Endothelial cell of umbilical vein (primary cell): ENCODE results near the gene PDPN. TPM values are rescaled to one million over a fixed set of nuclear protein-coding genes. Genes with fewer than 3 reads are reported as not detected.

Experiments
- BruUV-seq: library from RNA; stranded (reverse); fragments of 400-500 nt; replicated peaks from 2 replicates; lab custom pipeline; 2021; lab: Mats Ljungman, UMichigan
- CTCF ChIA-PET: fragments of 300-600, 350-600 bp; sonication (Branson Sonifier 250); formaldehyde crosslinking; loops from one replicate; lab custom pipeline; 2021; ENCODE audit warnings: antibody characterized with exemption, inconsistent platforms; lab: Charles Lee
- POLR2A ChIA-PET: fragments of 300-600, 350-600 bp; sonication (Branson Sonifier 250); formaldehyde crosslinking; loops from one replicate; lab custom pipeline; 2021; ENCODE audit warnings: antibody characterized with exemption, inconsistent platforms; lab: Charles Lee
- DNase-seq: peaks from one replicate; pipeline ENCODE4 v3.0.0-alpha.2; 2011; ENCODE audit warnings: low read depth, low spot score
- FAIRE-seq: peaks from 2 replicates; lab custom pipeline; 2011; peaks lifted over from hg19 to GRCh38; lab: Jason Lieb, UNC
- H2AFZ ChIP-seq: 2 replicates; pipeline ENCODE4 v1.6.0; 2012; ENCODE audit warnings: low read depth, low read length, control low read depth, inconsistent platforms
- H3K27ac ChIP-seq: 2 replicates; pipeline ENCODE4 v1.5.1; 2011; ENCODE audit warnings: low read depth, mild to moderate bottlenecking, control low read depth, low read length, moderate library complexity; ENCODE audit not compliant: insufficient read depth
- H3K27me3 ChIP-seq, 2 experiments: 2 replicates each; pipeline versions ENCODE4 v1.6.0 to v1.6.1; 2011; ENCODE audit warnings: low read length in 2 of 2, mixed read lengths in 1 of 2; ENCODE audit not compliant: control insufficient read depth in 2 of 2, insufficient read depth in 2 of 2
- H3K36me3 ChIP-seq, 2 experiments: 2 replicates in 1 of 2; 3 replicates in 1 of 2; pipeline ENCODE4 v1.5.1; 2011; ENCODE audit warnings: low read length in 2 of 2, mild to moderate bottlenecking in 1 of 2, moderate library complexity in 1 of 2; ENCODE audit not compliant: control insufficient read depth in 2 of 2, insufficient read depth in 2 of 2; ENCODE audit errors: extremely low read depth in 1 of 2
- H3K4me1 ChIP-seq: 3 replicates; pipeline ENCODE4 v1.5.1; 2011; ENCODE audit warnings: mild to moderate bottlenecking, low read length; ENCODE audit not compliant: control insufficient read depth, insufficient read depth; ENCODE audit errors: extremely low read depth
- H3K4me2 ChIP-seq: 2 replicates; pipeline ENCODE4 v1.6.1; 2011; ENCODE audit warnings: low read length, control low read depth, mixed read lengths; ENCODE audit not compliant: insufficient read depth
- H3K4me3 ChIP-seq, 3 experiments: fragments of 200-600 bp in 1 of 3; sonication (generic), shearing (Covaris generic) in 1 of 3; replicated peaks in 1 of 3; 2 replicates each; pipeline ENCODE4 v1.5.1; 2011 to 2016; ENCODE audit warnings: control low read depth in 3 of 3, low read length in 3 of 3, mild to moderate bottlenecking in 2 of 3, inconsistent platforms in 1 of 3, low read depth in 1 of 3, moderate library complexity in 1 of 3; ENCODE audit not compliant: insufficient read depth in 1 of 3
- H3K79me2 ChIP-seq: 2 replicates; pipeline ENCODE4 v1.6.0; 2012; ENCODE audit warnings: low read length, inconsistent platforms; ENCODE audit not compliant: control insufficient read depth, insufficient read depth
- H3K9ac ChIP-seq: replicated peaks from 2 replicates; pipeline ENCODE3; 2011; ENCODE audit warnings: low read length, control low read depth; ENCODE audit not compliant: insufficient read depth; ENCODE audit errors: extremely low read depth
- H3K9me1 ChIP-seq: replicated peaks from 3 replicates; pipeline ENCODE4 v1.6.0; 2011; ENCODE audit warnings: mild to moderate bottlenecking, low read length; ENCODE audit not compliant: control insufficient read depth, insufficient read depth; ENCODE audit errors: extremely low read depth
- H3K9me3 ChIP-seq: replicated peaks from 2 replicates; pipeline ENCODE4 v1.5.1; 2012; ENCODE audit warnings: low read length, inconsistent platforms; ENCODE audit not compliant: control insufficient read depth, insufficient read depth
- H4K20me1 ChIP-seq: replicated peaks from 2 replicates; pipeline ENCODE3; 2011; ENCODE audit warnings: mild to moderate bottlenecking, low read length; ENCODE audit not compliant: control insufficient read depth, insufficient read depth; ENCODE audit errors: extremely low read depth
- EZH2 ChIP-seq: IDR thresholded peaks from 2 replicates; pipeline ENCODE4 v1.6.1; 2012; ENCODE audit warnings: borderline replicate concordance, low read depth, mild to moderate bottlenecking, moderate library complexity, low read length, inconsistent platforms; ENCODE audit not compliant: severe bottlenecking
- FOS ChIP-seq: IDR thresholded peaks from 2 replicates; pipeline ENCODE4 v1.6.1; 2011; ENCODE audit warnings: mild to moderate bottlenecking, low read length, moderate library complexity, borderline replicate concordance; ENCODE audit not compliant: insufficient read depth
- GATA2 ChIP-seq: IDR thresholded peaks from 2 replicates; pipeline ENCODE4 v1.7.0; 2011; ENCODE audit warnings: low read depth, mild to moderate bottlenecking, moderate library complexity, mixed read lengths, low read length; ENCODE audit not compliant: insufficient read length, insufficient read depth
- JUN ChIP-seq: IDR thresholded peaks from 2 replicates; pipeline ENCODE4 v1.6.1; 2011; ENCODE audit warnings: borderline replicate concordance, low read depth; ENCODE audit not compliant: insufficient read length, insufficient read depth
- POLR2A ChIP-seq: IDR thresholded peaks from 2 replicates; pipeline ENCODE4 v1.6.1; 2012; ENCODE audit warnings: low read depth, mild to moderate bottlenecking, control low read depth, low read length
- POLR2AphosphoS5 ChIP-seq: IDR thresholded peaks from 2 replicates; pipeline ENCODE4 v1.6.1; 2012; ENCODE audit warnings: low read depth, mild to moderate bottlenecking, control low read depth, low read length, moderate library complexity; ENCODE audit not compliant: insufficient read depth
- dilution Hi-C: fragments of 300-500 bp; cut with MboI; formaldehyde crosslinking; loops from one replicate; pipeline ENCODE4 v1.15.0; 2019; ENCODE audit warnings: low sequenced_read_pairs; ENCODE audit not compliant: extremely low pct_ligation_motif_present
- intact Hi-C: fragments of 100-400 bp; cut with micrococcal nuclease; formaldehyde crosslinking; loops from one replicate; pipeline ENCODE4 v1.10.0; 2022
- polyA plus RNA-seq, 4 experiments: library from polyadenylated mRNA; depleted of rRNA in 3 of 4; stranded (reverse) in 3 of 4; unstranded in 1 of 4; fragments of >200 nt; gene quantifications; 2 replicates each; pipeline versions ENCODE4 v1.2.1 to v1.2.3, GENCODE V29; 2011 to 2012; ENCODE audit warnings: missing spikeins in 1 of 4
- total RNA-seq: library from RNA; stranded (reverse); gene quantifications from 2 replicates; pipeline ENCODE4 v1.2.3, GENCODE V29; 2021
- TF ChIP-seq, protein P1 (sequence below): IDR thresholded peaks from 2 replicates; pipeline ENCODE4 v1.6.1; 2011; ENCODE audit not compliant: insufficient read depth, insufficient read length
- TF ChIP-seq, protein P2 (sequence below), 2 donors: IDR thresholded peaks; 1 replicate in 1 of 2; 2 replicates in 1 of 2; pipeline ENCODE4 v1.5.1; 2011; ENCODE audit warnings: low read length in 2 of 2, mild to moderate bottlenecking in 2 of 2, moderate library complexity in 2 of 2, control low read depth in 1 of 2, inconsistent platforms in 1 of 2, low read depth in 1 of 2; ENCODE audit not compliant: insufficient read depth in 1 of 2; ENCODE audit errors: extremely low read depth in 1 of 2

PDPN gene
- total and polyA plus RNA-seq, 2 donors (not counting 3 experiments of a cell fraction or from before 2014, with no cell fraction given), result not detected

DNA sequence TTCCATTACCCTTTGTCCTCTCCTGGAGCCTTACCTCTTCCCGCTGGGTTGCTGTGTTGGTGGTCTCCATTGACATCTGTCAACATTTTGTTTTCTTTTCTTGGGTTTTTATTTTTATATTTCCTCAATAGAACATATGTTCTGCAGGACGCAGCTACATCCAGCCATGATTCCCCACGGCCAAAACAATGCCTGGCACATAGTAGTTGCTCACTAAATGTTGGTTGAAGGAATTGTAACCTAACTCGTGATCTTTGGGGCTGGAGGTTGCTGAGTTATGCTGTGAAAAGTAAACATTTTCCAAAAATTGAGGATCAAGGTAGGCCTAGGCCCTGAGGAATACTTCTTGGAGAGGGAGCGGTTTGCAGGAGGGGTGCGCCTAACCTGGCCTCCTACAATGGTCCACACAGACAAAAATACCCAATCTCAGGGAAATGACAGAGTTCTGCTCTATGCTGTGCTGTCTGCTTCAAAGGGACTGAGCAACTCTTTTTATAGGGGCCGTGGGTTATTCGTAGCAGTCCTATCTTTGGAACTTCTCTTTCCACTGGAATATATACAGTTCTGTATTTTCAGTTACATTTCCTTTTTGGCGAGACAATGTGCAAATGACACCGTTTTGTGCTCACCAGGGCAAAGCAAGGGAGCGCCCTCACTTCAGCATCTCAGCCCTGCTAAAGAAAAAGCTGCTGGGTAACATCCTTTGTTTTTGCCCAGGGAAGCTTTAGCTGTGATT, 1.4 kb downstream of the PDPN start:
- ChIA-PET CTCF (no interaction called here), POLR2A (no interaction called here)
- Histone ChIP-seq H2AFZ (no peak overlapping the region), H4K20me1 (no peaks in the 10 kb centered on the region), H3K9me3 (no peaks in the 10 kb centered on the region), H3K27ac (no peak overlapping the region), H3K27me3 (no peaks in the 10 kb centered on the region), H3K4me1 (no peaks in the 10 kb centered on the region), H3K4me2 (no peak overlapping the region), H3K9ac (no peak overlapping the region), H3K79me2 (no peaks in the 10 kb centered on the region), H3K36me3 (no peaks in the 10 kb centered on the region), H3K4me3 (no peak overlapping the region), H3K9me1 (no peaks in the 10 kb centered on the region)
- DNase-seq (no peak), FAIRE-seq (no peak)
- TF ChIP-seq, protein P1, sequence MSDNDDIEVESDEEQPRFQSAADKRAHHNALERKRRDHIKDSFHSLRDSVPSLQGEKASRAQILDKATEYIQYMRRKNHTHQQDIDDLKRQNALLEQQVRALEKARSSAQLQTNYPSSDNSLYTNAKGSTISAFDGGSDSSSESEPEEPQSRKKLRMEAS, result no peak
- TF ChIP-seq EZH2, result no peak
- TF ChIP-seq JUN, result no peak
- TF ChIP-seq POLR2AphosphoS5, result no peak
- TF ChIP-seq GATA2, result no peak
- no peak for TF ChIP-seq FOS
- no peak for TF ChIP-seq POLR2A
- TF ChIP-seq, protein P2, sequence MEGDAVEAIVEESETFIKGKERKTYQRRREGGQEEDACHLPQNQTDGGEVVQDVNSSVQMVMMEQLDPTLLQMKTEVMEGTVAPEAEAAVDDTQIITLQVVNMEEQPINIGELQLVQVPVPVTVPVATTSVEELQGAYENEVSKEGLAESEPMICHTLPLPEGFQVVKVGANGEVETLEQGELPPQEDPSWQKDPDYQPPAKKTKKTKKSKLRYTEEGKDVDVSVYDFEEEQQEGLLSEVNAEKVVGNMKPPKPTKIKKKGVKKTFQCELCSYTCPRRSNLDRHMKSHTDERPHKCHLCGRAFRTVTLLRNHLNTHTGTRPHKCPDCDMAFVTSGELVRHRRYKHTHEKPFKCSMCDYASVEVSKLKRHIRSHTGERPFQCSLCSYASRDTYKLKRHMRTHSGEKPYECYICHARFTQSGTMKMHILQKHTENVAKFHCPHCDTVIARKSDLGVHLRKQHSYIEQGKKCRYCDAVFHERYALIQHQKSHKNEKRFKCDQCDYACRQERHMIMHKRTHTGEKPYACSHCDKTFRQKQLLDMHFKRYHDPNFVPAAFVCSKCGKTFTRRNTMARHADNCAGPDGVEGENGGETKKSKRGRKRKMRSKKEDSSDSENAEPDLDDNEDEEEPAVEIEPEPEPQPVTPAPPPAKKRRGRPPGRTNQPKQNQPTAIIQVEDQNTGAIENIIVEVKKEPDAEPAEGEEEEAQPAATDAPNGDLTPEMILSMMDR (IDR thresholded peaks at IDR 0.05; ENCODE audit: extremely low read depth in 1 of 2, insufficient read depth in 1 of 2, low read depth in 1 of 2, low read length in 2 of 2), result no peak
- intact Hi-C loops (no loop called here), dilution Hi-C loops (no loop called here)
- BruUV-seq, result no TSS peak
